Activated T-helper 9 cell treated with anti-CD3 and anti-CD28 coated beads, Interleukin-2, amount 50 U/mL, for 16 hours (primary cell): ENCODE data around the gene ALDH3B1.

Experiments used
- DNase-seq: peaks from one replicate; pipeline ENCODE4 v3.0.0-alpha.2; 2020; ENCODE audit warnings: low read depth

The ALDH3B1 gene

DNA sequence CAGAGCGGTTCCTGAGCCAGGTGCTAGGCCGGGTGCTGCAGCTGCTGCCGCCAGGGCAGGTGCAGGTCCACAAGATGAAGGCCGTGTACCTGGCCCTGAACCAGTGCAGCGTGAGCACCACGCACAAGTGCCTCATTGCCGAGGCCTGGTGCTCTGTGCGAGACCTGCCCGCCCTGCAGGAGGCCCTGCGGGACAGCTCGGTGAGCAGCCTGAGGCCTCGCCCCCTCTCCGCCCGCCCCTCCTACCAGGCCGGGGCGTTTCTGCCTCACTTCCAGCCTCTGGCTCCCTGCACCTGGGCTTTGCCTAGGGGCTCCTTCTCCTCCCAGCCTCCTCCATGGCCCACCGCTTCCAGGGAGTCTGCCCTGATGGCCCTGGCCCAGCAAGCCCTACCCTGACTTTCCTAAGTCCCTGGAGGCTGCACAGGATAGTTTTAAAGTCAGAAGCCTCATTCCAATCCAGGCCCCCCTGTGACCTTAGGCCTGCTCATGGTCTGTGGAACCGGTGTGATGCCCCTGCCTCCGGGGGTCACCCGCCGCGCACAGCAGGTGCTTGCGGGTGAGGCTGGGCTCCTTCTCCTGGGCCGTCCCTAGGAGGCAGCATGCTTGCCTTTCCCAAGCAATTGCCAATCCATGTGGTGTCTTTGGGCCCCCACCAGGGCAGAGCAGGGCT, 34.2 kb downstream of the ALDH3B1 start:
- no peak for DNase-seq

DNA sequence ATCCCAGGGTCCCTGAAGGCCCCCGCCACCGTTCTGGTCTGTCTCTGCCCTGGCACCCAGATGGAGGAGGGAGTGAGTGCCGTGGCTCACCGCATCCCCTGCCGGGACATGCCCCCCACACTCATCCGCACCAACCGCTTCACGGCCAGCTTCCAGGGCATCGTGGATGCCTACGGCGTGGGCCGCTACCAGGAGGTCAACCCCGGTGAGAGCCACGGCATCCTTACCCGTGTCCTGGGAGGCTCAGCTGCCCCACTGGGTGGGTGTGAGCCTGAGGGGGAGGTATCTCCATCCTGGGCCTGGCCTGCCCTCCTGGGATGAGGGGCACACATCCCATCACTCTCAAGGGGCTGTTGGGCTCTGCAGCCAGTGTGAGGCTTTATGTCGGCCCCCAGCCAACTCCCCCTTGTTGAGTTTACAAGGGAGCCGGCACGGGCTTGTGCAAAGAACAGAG, 34.8 kb downstream of the ALDH3B1 start:
- DNase-seq, result no peak

DNA sequence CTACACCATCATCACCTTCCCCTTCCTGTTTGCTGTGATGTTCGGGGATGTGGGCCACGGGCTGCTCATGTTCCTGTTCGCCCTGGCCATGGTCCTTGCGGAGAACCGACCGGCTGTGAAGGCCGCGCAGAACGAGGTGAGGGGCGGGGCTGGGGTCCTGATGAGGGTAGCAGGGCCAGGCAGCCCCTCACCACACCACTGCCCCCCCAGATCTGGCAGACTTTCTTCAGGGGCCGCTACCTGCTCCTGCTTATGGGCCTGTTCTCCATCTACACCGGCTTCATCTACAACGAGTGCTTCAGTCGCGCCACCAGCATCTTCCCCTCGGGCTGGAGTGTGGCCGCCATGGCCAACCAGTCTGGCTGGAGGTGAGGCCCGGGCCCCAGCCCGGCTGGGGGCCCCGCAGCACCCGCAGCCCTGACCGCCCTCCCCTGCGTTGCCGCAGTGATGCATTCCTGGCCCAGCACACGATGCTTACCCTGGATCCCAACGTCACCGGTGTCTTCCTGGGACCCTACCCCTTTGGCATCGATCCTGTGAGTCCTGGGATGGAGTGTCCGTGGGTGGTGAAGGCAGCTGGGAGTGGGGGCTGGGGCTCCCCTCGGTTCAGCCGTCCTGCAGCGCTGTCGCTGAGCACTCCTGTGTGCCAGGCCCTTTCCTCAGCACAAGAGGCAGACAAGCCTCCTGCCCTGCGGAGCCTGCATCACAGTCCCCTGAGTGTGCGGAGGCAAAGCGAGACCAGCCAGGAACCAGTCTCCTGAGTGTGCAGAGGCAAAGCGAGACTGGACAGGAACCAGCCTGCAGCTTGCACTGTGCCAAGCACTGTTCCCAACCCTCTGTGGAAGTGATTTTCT, 37.5 kb downstream of the ALDH3B1 start:
- no peak for DNase-seq

DNA sequence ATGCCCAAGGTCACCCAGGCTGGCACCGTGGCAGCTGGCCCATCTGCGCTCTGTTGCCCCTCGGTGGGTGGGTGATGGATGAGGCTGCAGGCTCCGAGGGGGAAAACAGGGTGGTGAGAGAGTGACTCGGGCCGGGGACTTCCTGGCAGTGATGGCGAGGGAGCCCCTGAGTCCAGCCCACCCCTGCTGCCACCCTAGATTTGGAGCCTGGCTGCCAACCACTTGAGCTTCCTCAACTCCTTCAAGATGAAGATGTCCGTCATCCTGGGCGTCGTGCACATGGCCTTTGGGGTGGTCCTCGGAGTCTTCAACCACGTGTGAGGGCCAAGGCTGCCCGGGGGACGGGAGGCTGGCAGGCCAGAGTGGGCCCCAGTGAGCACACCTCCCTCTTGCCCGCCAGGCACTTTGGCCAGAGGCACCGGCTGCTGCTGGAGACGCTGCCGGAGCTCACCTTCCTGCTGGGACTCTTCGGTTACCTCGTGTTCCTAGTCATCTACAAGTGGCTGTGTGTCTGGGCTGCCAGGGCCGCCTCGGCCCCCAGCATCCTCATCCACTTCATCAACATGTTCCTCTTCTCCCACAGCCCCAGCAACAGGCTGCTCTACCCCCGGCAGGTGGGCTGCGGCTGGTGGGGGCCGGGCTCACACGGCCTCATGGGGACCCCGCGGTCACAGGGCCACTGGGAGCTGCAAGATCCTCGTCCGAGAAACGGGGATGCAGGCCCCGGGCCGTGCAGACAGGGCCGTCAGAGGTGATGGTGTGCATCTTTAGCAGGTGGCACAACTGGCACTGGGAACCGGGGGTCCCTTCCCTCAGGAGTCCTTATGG, 38.8 kb downstream of the ALDH3B1 start:
- DNase-seq, result no peak

DNA sequence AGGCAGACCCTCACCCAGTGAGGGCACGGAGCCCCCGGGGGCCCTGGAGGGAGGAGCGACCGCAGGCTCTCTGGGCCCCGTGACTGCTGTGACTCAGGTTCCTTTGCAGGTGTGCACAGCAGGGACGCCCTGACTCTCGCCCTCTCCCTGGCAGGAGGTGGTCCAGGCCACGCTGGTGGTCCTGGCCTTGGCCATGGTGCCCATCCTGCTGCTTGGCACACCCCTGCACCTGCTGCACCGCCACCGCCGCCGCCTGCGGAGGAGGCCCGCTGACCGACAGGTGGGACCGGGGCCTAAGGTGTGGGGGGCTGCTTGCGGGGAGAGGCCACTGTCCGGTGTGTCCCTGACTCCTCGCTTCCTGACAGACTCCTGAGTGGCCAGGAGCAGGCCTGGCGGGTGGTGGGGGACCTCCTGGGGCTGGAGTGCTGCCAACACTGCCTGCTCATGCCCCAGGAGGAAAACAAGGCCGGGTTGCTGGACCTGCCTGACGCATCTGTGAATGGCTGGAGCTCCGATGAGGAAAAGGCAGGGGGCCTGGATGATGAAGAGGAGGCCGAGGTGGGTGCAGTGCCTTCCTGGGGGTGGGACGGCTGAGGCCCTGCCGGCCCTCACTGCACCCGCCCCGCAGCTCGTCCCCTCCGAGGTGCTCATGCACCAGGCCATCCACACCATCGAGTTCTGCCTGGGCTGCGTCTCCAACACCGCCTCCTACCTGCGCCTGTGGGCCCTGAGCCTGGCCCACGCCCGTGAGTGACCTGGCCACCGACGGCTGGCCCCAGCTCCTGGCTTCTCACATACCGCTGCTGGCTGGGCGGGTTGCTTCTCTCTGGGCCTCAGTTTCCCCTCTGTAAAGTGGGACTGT, 39.6 kb downstream of the ALDH3B1 start:
- DNase-seq, result no peak

DNA sequence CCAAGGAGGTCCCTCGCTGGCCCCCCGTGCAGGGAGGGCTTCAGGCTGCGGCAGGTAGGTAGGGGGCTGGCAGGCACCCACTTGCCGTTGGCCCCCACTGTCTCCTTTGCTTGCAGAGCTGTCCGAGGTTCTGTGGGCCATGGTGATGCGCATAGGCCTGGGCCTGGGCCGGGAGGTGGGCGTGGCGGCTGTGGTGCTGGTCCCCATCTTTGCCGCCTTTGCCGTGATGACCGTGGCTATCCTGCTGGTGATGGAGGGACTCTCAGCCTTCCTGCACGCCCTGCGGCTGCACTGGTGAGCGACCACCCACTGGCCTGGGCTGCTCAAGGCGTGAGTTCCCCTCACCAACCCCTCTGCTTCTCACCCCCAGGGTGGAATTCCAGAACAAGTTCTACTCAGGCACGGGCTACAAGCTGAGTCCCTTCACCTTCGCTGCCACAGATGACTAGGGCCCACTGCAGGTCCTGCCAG, 40.3 kb downstream of the ALDH3B1 start:
- DNase-seq, result no peak

DNA sequence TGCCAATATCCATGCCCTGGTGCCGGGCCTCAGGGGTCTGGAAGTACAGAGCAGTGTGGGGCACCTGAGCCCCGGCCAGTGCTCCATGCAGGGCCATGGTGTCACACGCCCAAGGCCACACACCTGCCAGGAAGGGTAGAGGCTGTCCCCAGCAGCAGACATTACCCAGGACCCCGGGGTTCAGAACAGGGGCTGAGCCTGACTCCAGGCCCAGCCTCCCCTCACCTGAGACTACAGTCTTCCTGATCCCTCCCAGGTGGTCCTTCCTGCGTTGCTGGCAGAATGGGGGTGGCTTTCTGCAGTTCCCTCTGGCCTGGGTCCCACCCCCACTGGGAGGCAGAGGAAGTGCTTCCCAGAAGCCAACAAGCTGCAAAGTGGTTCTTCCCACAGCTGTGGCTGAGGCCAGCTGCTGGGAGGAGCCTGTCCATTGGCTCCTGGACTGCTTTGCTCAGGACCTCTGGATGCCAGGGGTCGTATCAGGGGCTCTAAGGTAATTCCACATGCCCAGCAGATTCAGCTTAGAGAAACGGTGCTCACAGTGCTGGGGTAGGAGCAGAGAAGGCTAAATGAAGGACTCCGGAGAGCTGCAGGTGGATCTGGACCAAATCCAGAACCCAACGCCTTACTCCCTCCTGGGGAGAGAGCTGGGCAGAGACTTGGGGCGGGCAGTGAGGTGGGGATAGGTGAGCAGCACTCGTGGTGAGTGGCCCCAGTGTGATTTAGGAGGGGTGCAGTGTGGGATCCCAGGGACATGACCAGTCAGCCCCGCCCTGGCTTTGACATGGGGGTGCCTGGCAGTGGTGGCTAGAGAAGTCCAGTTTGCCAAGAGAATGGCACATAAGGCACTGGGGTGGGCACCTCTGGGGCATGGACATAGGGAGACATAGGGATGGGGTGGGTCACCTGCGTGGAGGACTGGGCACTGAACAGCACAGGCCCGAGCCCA, 41.3 kb downstream of the ALDH3B1 start:
- DNase-seq, result no peak

DNA sequence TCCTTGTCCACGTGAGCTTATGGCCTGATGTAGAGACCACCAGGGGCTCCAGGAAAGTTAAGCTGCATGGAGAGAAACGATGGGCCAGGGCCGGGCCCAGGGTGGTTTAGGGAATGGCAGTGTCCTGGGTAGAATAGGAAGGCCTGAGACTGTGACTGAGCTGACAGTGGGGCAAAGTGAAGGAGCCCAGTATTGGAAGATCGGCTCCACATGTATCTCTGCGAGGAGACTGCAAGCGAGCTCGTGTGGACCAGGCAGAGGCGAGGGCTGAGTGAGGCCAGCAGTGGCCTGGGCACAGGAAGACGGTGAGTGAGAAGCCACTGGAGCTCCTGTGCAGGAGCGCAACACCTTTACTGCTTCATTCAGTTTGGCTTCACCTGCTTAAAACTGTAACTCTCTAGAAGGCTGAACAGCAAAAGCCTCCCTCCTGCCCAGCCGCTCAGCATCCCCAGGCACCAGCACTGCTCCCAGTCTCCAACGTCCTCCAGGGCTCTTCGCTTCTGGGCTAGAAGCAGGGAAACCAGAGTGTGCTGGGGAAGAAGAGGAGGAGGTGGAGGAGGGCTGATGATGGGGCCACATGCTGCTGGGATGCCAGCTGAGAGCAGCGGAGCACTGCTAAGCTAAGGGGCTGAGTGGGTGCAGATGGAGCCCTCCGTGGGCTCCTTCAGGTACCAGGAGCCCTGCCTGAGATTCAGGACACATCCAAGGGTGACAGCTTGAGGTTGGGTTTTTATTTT, 42.2 kb downstream of the ALDH3B1 start:
- DNase-seq, result no peak

DNA sequence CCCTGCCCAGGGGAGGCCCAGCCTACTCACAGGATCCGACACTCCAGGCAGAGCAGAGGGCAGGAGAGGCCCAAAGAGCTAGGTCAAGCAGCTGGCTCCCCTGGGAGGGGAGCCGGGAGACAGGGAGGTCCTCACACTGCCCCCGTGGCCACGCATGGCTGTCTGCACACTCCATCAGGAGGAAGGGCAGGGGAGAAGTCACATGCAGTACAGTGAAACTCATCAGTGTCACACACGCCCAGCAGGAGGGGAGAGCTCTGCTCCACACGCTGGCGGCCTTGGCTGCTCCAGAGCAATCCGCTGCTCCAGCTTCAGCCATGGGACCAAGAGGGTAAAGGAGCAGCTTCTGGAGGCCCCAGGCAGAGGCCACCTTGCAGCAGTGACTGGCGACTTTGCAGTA, 43.0 kb downstream of the ALDH3B1 start:
- no peak for DNase-seq

DNA sequence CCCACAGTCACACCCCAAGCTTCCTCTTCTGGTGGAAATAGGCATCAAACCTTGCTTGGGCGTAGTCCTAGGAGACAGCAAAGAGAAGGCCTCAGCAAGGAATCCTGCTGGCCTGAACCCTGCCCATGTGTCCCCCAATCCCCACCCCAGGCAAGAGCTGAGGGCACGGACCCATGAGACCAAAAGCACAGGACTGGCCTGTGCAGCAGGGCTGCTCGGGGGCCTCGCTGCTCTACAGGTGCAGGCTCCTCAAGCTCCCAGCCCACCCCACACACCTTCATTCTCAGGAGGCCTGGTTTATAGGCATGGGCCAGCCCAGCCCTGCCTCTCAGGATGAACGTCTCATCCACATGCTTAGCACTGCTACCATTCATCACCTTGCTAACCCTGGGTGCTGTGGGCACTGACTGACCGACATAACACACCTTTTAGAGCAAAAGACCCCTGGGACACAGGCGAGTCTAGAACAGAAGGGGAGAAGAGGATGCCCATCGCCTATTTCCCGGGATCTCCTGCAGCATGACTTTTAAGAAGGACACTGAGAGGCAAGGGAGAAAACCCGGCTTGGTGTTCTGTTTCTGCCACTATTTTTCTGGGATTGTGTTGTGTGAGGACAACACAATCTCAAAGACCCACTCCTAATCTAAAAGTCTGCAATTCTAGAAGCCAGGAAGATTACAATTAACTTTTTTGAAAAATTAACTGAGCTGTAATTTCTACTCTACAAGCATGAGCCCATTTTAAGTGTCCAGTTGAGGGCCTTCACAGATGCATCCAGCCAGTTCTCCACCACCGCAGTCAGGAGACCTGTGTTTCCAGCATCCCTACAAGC, 44.1 kb downstream of the ALDH3B1 start:
- no peak for DNase-seq

DNA sequence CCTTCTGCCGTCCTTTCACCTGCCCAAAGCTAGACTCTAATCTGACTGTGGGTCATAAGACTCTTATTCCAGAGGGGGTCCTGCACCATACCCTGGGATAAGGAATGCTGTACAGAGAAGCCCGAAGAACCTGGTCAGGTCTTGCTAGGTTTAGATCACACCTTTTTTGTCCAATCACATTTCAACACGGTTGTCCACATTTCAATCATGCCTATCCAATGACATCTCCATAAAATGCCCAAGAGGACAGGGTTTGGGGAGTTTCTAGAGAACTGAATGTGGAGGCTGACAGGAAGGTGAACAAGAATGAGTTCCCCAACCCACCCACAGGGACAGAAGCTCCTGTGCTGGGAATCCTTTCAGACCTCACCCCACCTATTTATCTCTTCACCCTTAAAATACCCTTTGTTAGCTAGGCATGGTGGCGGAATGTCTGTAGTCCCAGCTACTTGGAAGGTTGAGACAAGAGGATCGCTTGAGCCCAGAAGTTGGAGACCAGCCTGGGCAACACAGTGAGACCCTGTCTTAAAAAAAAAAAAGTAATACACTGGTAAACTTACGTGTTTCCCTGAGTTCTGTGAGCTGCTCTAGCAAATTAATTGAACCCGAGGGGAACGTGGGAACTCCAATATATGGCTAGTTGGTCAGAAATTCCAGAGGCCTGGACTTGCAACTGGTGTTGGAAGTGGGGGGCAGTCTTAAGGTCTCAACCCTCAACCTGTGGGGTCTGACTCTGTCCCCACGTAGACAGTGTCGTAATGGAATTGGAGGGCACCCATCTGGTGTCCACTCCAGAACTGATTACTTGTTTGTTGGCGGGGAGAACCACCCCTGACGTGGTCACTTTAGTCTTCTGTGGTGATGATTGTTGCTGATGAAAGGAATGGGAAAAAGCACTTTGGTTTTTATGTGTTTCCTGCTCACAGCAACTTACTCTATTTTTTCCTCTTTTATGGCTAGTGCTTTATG, 46.5 kb downstream of the ALDH3B1 start:
- no peak for DNase-seq

DNA sequence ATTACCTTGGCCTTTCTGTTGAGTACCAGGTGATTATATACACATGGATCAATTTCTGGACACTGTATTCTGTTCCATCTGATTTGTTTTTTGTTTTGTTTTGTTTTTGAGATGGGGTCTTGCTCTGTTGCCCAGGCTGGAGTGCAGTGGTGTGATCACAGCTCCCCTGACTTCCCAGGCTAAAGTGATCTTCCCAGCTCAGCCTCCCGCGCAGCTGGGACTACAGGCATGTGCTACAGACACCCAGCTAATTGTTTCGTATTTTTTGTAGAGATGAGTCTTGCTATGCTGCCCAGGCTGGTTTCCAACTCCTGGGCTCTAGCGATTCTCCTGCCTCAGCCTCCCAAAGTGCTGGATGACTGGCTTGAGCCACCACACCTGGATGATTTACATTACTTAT, 47.7 kb downstream of the ALDH3B1 start:
- no peak for DNase-seq

DNA sequence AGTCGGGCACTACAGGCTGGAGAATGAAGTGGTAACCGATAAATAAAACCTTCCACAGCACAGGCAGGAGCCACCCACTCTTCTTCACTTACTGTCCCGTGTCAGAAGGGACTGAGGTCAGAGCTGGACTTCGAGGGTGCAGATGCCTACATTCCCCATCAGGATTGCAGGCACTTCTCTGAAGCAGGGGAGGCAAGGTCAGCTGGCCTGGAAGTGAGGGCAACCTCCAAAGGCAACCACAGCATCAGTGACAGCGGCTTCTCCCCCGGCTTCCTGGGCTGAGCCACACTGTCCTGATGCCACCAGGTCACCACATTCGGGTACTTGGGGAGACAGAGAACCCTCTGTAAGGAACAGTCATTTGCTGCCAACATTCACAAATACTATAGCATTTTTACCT, 51.4 kb downstream of the ALDH3B1 start:
- DNase-seq, result no peak

DNA sequence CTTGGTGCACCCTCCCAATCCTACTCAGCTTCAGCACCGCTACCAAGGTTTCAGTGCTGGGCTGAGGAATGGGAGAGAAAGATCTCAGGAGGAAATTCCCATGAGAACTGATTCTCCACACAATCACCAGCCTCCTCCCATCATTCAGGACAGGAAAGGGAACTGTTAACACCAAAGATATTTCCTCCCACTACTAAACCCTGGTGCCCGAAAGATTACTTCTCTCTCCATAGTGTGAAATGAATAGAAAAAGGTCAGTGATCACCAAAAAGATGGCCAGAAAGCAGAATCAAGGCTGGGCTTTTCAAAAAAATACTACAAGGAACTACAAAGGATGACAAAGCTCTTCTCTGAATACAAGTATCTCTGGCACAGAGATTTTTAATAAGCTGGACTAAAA, 54.8 kb downstream of the ALDH3B1 start:
- no peak for DNase-seq

DNA sequence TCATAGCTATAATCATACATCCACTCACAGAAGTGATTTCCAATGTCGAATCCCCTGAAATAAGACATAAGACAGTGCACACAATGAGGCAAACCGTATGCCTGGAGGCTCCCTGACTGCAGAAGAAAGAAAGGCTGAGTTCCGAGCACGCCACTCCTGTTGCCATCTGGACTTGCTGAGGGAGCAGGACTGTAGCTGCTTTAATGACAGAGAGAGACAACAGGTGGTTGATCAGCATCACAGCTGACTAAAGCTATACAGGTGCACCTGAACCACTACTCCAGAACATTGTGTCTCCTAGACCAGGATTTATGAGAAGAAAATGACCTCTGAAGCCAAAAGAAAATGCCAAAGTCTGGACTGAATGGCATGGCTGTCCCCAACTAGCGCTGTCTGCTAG, 55.7 kb downstream of the ALDH3B1 start:
- no peak for DNase-seq

DNA sequence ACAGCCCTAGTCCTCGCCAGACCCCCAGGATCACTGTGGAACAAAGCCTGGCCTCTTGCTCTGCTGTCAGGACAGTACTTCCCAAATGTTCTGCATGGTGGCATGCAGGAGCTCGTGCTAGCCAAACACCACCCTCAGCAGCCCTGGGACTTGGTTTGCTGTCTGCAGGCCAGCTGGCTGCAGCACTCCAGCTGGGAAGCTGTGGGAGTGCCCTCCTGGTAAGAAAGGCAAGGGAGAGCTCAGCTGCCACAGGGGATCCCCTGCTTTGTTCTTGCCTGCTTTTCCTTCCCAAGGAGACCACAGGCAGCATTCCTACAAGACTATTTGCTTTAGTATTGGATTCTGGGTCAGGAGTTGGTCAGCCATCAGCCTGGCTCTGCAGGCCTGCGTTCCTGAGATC, 56.6 kb downstream of the ALDH3B1 start:
- DNase-seq, result no peak

DNA sequence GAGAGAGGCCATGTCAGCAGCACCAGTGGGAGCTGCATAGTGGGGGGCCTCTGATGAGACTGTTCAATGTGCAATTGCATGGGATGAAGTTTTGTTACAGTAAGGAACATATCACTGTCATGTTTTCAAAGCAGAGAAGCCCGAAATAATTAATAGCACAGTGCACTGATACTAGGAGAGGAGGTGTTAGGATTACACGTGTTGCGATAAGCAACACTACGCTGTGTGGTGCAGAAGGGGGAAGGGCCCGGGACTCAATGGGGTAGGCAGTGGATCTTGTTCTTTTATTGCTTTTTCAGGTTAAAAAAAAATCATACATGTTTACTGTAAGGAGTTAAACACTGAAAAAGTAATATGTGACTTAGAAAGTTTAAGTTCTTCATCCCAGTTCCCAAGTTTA, 57.9 kb downstream of the ALDH3B1 start:
- no peak for DNase-seq
